Measurements from ENCODE around the gene FBH1.

Gene FBH1

DNA sequence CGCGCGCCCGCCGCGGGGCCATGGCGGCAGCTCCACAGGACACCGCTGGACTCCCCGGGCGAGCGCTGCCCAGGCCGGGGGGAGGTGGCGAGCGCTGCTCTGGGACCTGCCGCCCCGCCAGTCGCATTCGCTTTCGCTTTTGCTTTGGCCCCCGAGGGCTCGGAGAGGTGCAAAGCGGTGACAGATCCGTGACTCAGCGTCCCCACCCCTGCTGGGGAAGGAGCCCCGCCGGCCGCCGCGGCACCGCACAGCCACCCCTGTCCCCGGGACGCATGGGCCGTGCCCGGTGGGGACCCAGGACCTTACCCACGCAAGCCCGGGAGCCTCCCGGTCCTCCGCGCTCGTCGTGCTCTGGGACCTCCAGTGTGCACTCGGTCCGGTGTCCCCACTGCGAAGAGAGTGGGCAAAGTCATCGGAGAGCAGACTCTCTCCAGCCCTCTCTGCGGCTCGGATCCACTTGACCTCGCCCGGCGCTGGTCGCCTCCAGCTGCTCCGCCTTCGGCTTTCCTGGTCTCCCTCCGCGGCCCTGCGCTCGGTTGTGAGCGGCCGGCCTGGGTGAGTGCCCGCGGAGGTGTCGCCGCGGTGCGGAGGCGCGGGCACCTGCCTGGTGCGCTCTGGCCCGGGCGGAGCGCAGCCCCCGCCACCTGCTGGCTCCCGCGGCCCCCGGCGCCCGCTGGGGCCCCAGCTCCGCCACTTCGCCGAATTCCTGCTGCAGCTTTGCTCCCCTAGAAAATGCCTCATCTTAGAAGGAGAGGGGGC lies 87.6 kb downstream of the FBH1 start, which contains the start of gene IL15RA:
IL15RA (minus strand) TSS at position 73 of the 759 bp plus-strand sequence; CDS start at position 22, 51 bp downstream.
- DNase-seq (ENCODE audit: low read depth in 2 of 2): peak; percentile 83 to 87

DNA sequence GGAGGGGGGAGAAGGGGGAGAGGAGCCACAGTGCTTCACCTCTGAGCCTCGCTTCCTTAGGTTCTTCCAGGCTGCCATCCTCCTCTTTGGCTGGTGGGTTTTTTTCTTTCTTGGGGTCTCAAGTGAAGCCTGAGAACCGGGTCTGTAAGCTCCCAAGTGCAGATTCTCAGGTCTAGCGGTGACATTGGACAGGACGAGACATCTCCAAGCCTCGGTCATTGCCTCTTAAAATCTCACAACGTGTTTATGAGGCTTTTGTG lies 88.1 kb downstream of the FBH1 start:
- DNase-seq (ENCODE audit: low read depth in 2 of 2): no peak

DNA sequence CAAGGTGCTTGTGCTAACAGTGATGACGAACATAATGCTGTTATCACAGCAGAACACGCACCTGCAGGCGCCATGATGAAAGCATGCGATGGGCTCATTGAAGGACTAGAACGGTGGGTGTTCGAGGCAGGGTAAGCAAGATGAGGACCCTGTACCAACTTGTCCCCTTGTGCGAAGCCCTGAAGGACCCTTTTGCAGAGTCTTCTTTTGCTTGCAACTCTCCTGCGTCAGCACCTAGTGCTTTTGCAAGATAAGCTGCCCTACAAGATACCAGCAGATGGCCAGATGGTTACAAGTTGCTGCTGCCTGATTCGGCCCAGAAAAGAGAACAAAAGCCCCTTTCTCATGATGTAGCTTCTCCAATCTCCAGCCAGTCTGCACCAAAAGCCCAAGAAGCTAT lies 91.5 kb downstream of the FBH1 start:
- no peak for DNase-seq (ENCODE audit: low read depth in 2 of 2)

DNA sequence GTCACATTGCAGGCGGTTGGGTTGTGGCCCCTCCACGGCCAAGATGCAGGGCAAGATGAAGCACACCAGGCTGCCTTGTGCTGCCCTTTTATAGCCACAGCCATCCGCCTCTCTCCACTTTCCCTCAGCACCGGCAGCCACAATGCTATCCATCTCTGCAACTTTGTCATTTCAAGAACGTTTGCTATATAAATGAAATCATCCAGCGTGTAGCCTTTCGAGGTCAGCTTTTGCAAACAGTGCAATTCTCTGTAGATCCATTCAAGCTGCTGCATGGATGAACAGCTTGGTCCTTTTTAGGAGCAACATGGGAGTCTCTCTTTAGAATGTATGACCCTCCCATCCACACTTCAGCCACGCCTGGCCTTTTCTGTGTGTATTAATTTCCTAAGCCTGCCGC lies 93.7 kb downstream of the FBH1 start:
- DNase-seq (ENCODE audit: low read depth in 2 of 2): no peak

DNA sequence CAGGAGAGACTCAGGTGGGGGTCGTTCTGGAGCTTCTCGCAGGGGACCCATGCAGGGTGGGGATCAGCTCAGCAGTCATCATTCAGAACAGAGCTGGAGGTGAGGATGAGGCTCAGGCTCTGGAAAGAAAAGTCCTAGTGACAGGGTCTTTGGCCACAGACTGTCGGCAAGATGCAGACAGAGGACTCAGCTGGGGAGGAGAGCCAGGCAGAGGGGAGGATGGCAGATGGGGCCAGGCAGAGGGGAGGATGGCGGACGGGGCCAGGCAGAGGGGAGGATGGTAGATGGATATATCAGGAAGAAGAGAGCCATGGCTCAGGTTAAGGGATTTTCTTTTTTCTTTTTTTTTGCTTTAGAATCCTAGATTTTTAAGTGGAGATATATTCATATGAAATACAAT lies 95.0 kb downstream of the FBH1 start:
- DNase-seq (ENCODE audit: low read depth in 2 of 2): no peak

All from stimulated activated CD8-positive, alpha-beta memory T cell treated with anti-CD3 and anti-CD28 coated beads, Interleukin-2, amount 100 ng/mL, for 48 hours (primary cell).